GM18520 (cell line): ENCODE measurements around the gene HIPK3.

ENCODE experiments used
- ATAC-seq: cut with Tn5 transposase; IDR thresholded peaks from one replicate; pipeline ENCODE4 v1.9.1; 2021; ENCODE audit not compliant: unreplicated experiment

HIPK3 gene

GRCh38 chr11:33388793-33389525 lies 131.8 kb downstream of the HIPK3 start:
- ATAC-seq = no peak

DNA sequence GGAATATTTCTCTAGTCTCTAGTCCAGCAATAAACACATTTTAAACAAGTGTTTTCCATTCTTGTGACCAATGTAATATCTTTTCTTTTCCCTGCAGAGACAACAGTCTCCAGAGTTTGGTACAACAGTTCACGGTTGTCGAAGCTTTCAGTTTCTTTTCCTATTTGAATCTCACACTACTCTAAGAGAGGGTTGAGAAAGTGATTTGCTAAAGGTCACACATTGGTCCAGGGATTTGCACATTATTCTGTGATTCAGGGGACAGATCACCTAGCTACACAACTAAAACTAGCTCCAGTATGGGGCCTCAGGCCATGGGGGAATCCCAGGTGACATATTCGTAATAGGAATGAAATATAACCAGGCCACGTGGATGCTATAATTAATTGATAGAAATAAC lies 132.5 kb downstream of the HIPK3 start:
- ATAC-seq = peak; percentile 54

DNA sequence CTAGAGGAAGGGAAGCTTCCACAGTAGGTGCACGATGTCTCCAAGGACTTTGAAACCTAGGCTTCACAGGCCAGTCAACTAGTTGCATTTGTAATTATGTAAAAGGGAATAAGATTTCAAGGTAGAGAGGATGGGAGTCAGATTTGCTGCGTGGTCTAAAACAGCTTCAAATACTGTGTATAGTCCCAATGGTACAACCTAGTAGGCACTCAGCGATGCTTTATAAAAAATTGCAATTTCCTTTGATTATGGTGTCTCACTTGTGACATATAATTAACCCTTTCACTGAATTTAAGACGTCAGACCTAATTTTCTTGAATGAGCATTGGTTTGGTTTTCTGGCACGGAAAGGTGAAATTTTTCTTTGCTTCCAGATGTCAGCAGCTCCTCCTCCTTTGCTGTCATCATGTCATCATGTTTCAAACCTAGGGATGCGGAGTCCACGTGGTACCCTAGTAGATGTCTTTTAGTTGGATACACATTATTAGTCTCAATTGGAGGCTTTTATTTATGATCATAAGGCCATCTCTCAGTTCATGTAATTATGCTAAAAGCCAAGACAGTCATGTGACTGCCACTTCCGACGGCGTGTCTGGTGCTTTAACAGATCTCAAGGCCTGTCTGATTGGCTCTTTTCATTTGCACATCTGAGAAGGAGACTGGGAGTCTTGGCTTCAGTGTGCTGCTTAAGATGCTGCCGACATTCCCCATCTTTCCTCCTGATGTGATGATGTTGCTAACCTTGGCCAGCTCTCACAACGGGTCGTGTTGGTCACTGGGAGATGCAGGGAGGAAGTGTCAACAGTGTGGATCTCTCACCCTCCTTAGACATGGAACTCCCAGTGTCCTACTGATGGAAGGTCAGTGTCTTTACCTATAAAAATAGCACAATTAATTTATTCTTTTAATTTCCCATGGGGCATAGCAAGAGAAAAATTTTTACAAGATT lies 134.0 kb downstream of the HIPK3 start:
- no peak for ATAC-seq

- ATAC-seq = no peak
These were observed 134.7 kb downstream of the HIPK3 start for GRCh38 chr11:33391893-33392251.

DNA sequence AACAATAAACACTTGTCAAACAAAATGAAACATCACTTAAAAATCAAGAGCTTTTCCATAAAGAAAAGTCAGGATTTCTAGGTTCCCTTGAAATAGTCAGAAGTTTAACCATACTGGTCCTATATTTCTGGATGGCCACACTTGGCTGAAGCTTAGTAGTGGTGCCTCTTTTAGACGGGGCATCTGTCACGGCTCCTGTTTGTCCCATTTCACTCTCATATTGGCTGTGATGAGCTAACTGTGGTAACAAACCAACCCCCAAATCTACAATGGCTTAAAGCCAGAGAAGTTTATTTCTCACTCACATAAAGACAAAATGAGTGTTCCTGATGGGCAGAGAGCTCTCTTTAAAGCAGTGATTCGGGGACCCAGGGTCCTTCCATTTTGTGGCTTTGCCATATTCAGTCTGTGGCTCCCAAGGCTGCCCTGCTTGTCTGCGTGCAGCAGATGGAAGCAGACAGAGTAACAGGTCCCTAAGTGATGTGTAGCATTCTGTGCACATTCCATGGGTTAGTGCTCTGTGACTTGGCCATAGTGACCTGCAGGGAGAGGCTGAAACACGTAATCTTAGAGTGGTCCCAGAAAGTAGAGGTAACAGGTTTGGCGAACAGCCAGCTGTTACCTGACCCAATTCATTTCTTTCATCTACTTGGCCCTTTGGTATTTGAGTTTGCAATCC lies 137.4 kb downstream of the HIPK3 start:
- ATAC-seq = no peak

GRCh38 chr11:33396361-33396760 lies 139.2 kb downstream of the HIPK3 start:
- no peak for ATAC-seq

DNA sequence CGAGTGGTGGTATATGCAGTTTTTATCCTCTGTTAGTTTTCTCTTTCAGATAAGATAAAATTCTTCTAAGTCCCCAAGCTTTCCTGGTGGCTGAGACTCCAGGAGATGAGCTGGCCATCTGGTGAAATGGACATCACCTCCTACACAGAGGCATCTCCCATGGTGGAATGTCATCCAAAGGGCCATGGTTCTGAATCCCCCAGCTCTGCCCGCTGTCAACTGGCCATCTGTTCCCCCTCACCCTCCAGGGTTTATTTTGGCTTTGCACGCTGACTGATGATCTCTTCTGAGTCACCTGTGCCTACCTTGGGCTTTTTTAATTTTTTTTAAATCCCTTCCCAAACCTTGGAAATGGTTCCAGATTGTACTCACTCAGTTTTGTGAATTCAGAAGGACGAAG lies 142.2 kb downstream of the HIPK3 start:
- ATAC-seq = no peak

GRCh38 chr11:33402066-33402465 lies 144.9 kb downstream of the HIPK3 start:
- ATAC-seq = no peak

- no peak for ATAC-seq
These were observed 146.2 kb downstream of the HIPK3 start for GRCh38 chr11:33403344-33403743.

DNA sequence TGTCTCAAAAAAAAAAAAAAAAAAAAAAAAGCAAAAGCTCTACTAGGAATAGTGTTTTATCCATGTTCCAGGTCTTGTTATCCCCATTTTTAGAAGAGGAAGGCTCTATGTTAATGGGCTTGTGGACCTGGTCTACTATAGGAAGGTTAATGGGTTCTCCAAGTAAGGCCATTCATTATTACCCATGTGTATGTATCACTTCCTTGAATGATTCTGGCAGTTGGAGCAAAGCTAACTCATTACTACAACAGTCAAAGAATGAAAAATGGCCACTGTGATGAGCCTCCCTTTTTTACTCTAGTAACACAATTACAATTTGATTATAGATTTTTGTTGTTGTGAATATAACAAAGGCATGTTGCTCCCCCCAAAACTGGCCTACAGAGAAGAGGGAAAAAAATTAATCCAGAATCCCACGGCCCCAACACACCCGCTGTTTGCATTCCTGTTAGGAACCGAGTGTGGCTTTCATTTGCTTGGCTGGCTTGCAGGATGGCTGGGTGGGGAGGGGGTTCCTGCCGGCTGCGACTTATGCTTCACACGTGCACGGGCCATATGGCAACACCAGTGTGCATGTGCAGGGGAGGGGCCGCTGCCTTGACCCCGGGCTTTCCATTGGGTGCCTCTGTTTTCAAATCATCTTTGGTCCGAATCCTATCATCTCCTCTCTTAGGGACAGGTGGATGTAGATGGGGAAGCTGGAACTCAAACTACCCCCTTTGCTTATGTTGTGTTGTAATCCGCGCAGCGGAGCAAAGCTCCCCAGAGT lies 148.8 kb downstream of the HIPK3 start:
- ATAC-seq = no peak
